NCI-H526 (cell line): Measurements from ENCODE around the gene C12orf75.
"Not testable (repeated sequence)": the region's sequence is repeated elsewhere in the genome, so short reads cannot be mapped to it uniquely, and the experiment has no call there.

ENCODE experiments used
- DNase-seq, 2 experiments: peaks; one replicate each; lab custom pipeline; 2025; lab: John Stamatoyannopoulos, UW

The C12orf75 gene

DNA sequence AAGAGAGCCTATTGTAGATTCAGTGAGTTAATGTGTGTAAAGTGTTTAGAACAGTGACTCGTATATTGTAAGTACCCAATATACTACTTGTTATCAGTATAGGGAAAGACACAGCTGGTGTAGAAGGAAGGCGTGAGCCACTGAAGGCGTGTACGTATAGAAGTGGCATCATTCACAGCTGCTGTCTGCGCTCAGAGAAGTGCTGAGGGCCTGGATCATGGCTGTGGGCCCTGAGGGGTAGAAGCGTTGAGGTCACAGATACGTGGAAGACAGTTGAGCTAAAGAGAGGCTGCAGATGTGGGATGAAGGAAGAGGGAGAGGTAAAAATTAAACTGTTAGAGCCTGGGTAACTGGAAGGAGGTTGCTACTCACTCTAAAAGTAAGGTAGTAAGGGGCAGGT, 5.9 kb downstream of the C12orf75 start:
- DNase-seq, result no peak

DNA sequence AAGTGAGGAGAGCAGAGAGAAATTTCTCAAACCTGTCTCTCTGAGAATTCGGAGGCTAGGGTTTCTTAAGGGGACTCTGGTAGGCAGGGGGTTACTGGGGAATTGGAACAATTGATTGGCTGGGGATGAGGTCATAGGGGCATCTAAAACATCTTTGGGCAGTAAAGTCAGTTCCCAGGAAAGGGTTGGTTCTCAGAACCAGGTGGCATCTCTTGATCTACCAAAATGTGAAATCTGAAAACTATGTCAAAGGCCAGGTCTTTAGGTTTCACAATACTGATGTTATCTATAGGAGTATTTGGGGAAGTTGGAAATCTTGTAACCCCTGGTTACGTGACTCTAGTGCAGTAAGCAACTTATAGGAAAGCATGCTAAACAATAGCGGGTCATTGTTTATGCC, 6.9 kb downstream of the C12orf75 start:
- DNase-seq, result no peak

DNA sequence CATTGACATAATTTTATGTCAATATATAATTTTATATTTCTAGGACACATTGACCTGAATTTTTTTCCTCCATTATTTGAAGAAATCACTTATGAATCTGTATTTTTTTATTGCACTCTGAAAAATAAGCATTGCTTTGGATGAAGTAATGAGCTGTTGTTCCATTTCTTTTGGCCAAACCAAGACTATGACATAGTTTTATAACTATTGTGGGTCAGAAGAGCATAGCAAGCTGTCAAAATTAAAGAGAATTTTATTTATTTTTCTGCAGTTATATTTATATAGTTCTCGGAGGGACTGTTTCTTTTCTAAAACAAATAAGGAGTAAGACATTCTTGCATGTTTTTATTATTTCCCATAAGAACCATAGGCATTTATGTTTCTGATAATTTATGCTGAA, 8.5 kb downstream of the C12orf75 start:
- no peak for DNase-seq

DNA sequence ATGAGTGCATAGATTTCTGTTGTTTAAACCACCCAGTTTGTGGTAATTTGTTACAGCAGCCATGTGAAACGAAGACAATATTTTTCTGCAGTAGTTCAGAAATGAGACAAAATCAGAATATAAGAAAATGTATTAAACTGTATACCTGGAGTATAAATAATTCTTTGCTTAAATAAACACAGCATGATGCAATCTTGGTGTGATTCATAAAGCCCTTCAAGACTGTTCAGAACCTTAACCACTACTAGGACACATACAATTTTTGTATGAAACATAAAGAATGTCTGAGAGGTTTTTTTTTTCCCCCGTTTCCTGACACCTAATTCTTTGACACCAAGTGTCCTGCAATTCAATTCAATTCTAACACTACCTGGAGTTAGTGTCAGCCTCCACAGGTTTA, 10.5 kb downstream of the C12orf75 start:
- no peak for DNase-seq

DNA sequence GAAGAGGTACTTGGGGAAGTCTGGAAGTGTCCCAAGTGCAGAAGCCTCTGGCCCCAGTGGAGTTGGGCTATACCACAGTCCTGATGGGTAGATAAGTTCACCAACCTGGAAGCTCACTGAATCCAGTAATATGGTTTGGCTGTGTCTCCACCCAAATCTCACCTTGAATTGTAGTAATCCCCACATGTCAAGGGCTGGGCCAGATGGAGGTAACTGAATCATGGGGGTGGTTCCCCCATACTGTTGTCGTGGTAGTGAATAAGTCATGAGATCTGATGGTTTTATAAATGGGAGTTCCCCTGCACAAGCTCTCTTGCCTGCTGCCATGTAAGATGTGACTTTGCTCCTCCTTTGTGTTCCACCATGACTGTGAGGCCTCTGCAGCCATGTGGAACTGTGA, 11.1 kb downstream of the C12orf75 start:
- not testable (repeated sequence) for DNase-seq

DNA sequence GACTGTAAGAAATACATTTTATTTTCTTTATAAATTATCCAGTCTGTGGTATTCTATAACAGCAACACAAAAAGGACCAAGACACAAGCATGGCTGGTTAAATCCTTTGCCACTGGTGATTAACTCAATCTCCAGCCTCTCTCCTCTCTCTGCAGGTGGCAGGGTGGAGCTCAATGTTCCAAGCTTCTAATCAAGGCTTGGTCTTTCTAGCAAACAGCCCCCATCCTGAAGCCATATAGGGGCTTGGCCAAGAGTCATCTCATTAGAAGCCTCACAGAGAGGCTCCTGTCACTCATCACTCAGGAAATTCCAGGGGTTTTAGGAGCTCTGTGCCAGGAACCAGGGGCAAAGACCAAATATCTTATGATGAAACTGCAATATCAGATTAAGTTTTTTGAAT, 12.0 kb downstream of the C12orf75 start:
- DNase-seq, result no peak

DNA sequence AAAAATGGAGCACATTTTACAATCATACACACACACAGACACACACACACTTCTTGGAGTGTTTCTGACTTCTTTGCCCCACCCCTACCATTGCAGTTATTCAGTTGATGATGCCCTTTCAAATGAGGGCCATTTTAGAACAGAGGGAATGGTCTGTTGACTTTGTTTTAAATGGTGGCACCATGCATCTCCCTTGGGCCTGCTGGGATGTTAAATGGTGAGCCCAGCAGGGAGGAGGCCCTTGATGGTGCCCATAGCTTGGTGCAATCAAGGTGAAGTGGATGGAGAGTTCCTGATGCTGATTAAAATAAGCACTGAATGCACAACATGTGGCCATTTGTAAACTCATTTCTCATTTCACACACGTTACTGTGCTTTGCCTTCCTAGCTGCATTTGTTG, 13.3 kb downstream of the C12orf75 start:
- DNase-seq, result no peak

DNA sequence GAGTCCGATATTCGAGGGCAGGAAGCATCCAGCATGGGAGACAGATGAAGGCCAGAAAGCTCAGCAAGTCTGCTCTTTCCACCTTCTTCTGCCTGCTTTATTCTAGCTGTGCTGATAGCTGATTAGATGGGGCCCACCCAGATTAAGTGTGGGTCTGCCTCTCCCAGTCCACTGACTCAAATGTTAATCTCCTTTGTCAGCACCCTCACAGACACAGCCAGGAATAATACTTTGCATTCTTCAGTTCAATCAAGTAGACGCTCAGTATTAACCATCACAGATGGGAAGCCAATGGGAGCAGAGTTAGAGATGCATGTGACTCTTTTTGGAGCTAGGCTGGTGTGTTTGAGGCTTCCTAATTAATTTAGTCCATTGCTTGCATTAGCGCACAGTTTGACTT, 17.0 kb downstream of the C12orf75 start:
- DNase-seq, result no peak

DNA sequence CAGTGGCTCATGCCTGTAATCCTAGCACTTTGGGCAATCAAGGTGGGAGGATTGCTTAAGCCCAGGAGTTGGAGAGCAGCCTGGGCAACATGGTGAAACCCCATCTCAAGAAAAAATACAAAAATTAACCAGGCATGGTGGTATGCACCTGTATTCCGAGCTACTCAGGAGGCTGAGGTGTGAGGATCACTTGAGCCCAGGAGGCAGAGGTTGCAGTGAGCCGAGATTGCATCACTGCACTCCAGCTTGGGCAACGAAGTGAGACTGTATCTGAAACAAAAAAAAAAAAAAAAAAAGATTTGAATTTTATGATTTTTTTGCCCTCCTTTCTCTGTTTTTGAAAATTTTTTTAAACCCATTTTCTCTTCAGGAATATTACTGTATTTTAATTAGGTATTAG, 17.7 kb downstream of the C12orf75 start:
- no peak for DNase-seq

DNA sequence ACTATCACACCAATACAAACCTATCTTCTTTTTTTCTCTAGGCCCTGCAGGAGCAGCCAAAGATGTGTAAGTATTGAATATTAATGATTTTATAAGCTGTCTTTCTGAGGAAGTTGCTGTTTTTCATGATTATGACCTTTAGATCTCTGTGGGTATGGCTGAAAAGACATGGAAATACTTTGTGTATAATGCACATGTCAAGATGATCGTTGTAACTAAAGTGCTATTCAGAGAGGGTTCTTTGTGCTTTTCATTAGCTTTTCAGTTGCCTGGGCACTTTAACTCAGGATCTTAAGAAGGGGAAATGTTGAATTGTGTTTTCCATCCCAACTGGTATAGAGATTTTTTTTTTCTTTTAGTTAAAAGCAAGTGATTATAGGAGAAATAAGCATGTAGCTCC, 18.1 kb downstream of the C12orf75 start:
- no peak for DNase-seq

DNA sequence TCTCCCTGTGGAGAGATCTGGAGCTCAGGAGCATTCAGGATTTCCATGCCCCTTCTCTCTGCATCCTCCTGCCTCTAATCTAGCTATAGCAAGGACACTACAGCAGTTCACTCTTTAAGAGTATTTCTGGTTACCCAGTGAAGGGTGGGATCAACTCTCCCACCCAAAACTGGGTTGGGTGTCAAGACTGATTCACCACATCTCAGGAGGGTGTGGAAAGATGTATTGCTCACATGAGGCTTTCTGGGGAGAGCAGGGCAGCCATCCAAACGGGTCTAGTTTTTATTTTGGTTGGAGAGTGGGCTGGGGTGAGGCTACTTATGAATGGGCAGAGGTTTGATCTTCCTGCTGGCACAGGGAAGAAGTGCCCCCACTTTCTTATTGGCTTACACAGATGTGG, 18.6 kb downstream of the C12orf75 start:
- DNase-seq, result no peak

DNA sequence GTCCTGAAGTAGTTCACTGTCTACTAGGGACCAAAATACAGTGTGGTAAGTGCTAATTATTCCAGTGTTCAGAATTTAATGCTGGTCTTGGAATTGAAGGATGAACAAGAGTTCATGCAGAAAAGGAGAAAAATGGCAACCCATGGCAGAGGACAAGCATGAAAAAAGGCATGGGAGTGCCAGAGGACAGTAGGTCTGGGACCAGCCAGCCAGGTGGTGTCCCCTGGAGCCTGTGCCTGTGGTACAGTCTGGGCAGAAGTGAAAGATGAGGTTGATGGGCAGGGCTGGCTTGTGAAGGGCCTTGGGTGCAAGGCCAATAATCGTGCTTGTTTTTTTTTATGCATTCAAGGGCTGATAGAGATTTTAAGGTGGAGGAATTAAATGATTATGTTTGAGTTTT, 21.0 kb downstream of the C12orf75 start:
- DNase-seq, result no peak

DNA sequence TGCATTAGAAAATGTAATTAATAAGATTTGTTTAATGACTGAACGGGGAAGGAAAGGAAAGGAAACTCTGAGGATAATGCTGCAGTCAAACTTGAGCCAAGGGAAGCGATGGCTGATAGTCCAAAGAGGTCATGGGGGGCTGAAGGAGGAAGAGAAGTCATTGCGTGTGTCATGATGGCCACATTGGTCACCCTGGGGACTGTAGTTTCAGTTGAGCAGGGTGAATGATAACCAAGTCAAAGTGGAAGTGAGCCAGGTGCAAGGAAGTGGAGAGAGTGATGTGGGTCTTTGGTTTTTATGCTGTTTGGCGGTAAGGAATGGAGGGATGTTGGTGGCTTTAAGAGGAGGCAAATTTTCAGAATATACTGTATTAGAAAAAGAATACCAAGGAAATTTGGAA, 21.6 kb downstream of the C12orf75 start:
- no peak for DNase-seq

DNA sequence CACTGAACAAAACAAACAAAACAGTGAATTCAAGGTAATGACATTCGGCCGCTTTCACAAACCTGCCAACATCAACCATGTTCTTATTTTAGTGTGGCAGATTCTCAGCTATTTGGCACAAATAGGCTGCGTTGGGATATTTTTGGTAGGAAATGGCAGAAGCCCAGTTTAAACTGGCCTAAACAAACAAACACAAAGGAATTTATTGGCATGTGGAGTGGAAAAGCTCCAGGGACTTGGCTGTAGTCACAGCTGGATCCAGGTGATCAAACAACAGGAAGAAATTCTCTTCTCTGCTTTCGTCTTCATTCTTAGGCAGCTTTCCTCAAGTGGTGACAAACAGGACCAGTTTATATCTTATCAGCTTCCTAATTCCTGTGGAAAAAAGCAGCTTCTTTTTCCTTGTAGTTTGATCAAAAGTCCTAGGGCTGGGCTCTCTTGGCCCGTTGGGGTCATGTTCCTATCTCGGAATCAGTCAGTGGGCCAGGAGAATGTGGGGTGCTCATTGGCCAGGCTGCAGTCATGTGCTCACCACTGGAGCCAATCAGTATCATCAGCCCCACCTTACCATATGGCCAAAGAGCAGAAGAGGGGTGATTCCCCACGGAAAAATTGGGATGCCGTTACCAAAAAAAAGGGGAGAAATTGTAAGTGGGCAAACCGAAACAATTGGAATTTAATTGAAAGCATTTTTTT, 22.6 kb downstream of the C12orf75 start:
- no peak for DNase-seq

DNA sequence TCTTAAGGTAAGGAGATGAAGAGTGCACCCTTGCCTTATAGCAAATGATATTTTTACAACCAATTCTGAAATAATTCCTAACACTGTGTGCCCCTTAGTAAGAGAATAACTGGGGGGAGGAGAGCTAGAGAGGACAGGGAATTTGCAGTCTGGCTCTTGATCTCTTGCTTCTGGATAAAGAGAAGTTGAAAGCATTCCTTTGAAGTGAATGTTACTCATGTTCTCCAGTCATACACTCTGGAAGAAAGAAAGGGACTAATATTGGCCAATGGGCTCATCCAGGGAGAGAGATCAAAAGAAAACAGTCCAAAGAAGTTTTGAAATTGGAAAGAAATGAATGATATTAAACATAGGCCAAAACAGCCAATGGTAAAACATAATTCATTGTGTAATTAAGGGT, 25.3 kb downstream of the C12orf75 start:
- DNase-seq, result no peak

DNA sequence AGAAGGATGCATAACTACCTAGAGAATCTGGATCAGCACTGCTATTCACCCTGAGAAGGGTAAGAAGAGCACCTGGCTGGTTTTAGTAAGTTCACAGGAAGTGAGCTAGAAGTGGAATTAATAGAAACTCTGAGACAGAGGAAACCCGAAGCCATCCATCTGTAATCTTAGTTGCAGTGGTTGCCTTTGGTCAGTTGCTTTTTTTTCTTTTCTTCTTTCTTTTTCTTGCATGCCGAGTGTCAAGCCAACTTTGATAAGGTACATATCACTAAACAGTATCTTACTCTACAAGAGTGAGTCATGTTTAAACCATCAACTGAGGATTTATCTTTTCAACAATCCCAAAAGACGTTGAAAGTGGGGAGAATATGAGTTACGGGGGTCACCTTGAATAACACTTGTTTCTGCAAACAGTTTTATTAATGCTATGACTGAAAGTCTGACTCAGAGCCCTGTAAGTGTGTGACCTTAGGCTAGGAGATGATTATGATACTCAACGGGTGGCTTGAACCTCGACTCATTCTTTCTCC, 26.7 kb downstream of the C12orf75 start:
- no peak for DNase-seq

DNA sequence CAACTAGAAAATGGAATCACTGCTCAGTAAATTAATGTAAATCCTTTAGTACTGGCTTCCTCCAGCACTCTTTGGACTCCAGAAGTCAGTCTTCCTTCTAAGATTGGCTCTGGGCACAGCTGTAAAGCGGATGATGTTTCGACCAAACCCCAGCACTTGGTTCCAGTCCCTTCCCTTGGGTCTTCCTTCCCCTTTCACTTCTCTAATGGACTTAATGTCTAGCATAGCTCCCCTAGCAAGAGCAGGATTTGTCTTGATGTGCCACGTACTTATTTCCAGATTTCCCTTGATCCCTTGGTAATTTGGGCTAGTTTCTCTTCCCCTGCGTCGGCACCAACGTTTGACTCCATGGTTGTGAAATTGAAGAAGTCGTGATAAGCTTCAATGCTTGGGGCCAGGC, 28.3 kb downstream of the C12orf75 start:
- DNase-seq, result no peak

DNA sequence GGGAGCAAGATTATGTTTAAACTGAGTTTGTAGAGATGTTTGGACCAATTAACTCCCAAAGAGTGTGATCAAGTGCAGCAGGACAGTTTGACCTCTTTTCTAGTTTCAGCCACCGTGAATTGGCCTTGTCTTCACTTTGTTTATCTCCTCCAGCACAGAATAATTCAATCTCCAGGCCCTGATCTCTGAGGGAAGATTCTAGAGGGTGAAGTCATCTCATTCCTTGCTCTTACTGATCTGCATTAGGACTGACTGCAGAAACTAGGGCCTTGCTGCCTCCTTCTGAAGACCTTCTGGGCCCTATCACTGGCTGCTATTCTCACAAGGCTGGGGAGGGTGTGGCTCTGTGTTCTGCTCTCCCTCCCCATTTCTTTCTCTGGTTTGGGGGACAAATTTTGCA, 29.4 kb downstream of the C12orf75 start:
- no peak for DNase-seq

DNA sequence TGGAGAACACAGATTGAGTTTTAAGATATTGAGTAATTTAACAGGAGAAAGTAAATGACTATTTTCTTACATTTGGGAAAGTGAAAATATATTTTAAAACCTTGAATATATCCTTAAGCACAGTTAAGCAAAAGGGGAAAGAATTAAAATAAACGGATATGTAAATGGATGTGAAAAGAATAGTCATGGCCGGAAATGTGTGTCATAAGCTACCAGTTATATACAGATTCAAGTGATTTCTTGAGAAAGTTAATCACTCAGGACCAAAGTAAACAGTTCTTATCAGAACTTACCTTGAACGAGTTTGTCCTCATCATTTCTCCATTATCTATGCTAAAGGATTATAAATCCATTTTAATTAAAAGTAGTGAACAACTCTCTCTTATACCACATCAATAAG, 33.4 kb downstream of the C12orf75 start:
- no peak for DNase-seq

DNA sequence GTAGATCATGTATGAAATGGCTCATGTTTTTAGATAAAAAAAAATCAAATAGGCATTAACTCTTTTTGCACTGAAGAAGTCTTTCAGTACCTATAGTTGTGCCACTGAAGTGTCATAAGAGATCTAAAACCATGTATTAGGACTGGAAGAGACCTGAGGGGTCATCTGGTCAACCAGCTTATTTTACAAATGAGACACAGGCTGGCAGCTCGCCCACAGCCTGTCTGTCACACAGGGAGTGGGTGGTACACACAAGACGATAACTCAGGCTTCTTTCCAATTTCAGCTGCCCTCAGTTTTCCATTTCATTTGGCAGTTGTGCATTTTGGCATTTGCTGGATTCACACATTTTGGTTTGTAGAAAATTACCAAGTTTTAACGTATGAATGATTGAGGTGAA, 34.7 kb downstream of the C12orf75 start:
- no peak for DNase-seq

DNA sequence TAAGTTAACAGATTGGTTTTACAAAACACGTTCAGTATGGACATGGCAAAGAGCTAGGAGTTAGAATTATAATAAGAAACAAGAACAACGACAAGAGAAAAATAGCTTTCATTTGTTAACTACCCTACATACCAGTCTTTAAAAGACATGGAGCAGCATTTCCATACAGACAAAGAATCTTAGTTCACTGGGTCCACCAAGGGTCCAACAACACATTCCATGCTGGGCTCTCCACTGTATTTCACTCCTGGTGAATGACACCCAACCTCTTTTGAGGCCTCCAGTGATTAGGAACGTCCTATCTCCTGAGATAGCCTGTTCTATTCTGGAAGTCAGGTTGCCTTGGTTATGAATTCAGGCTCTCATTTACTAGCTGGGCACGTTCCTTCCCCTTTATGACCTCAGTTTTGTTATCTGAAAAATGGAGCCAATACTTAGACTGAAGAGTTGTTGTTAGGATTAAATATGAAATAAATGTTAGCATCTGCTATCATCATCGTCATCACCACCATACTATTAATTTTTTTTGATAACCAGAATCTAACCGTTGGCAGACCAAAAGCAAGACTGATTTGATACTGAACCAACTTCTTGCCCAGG, 37.7 kb downstream of the C12orf75 start:
- DNase-seq, result no peak

DNA sequence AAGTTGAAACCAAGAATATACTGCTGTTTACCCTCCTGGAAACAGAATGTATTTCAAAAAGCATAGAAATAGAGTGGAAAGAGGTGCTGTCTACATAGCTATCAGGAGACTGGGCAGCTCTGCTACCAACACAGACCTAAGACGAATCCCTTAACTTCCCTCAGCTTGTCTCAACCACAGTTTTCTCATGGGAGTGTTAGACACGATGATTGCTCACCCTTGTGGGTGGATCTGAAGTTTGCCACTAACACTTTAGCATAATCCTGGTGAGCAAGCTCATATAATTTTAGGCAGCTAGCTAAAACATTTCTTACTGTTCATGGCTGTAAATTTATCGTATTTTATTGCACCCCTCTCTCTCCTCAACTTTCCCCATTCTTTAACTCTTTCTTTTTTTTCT, 38.5 kb downstream of the C12orf75 start:
- DNase-seq, result no peak

DNA sequence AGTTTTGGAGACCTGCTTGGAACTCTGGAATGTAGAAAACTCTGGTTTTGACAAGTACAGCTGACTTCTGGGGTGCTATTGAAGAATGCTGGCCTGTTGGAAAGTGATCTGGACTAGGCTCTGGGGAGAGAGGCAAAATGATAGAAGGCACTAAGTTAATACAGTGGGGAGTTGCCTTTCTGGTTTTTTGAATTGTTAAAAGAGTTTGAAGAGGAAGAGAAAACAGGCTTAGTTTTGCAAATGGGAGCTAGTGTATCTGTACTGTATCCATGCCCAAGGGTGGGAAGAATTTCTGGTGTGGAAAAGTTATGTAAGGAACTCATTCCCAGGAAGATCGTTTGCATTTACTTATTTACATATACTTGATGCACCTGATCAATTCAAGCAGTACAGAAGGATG, 43.8 kb downstream of the C12orf75 start:
- DNase-seq, result no peak

DNA sequence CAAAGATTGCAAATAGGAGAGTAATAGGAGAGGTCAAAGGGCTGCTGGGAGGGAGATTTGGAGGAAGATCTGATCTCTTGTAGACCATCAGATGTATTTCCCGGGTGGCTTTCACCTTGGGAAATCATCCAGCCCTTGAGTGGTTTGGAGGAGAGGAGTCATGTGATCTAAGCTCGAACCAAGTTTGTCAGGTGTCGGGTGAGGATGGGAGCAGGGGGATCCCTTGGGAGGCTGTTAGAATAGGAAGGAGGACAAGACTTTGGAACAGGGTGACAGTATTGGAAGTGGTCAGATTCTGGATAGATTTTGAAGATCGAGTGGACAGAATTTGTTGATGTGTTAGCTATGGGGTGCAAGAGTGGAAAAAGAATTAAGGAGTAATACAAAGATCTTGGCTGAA, 46.6 kb downstream of the C12orf75 start:
- no peak for DNase-seq
